ENCODE data around the gene TAF5. TPM values are rescaled to one million over a fixed set of nuclear protein-coding genes. Genes with fewer than 3 reads are reported as not detected.

Gene TAF5
- total RNA-seq, 1 donor from 2014 or later = 5.2 TPM

- no peak overlapping the region for H3K27ac Mint-ChIP-seq
- H3K36me3 Mint-ChIP-seq = peaks cover 52% of the 10 kb centered on the region
- H3K4me3 Mint-ChIP-seq = no peak overlapping the region
- no peaks in the 10 kb centered on the region for H3K4me1 Mint-ChIP-seq
- no peak for DNase-seq (ENCODE audit: low spot score in 2 of 2, unreplicated experiment in 2 of 2)
- no peaks in the 10 kb centered on the region for H3K27me3 Mint-ChIP-seq (ENCODE audit: low read depth)
- no peaks in the 10 kb centered on the region for H3K9me3 Mint-ChIP-seq
- TF ChIP-seq, protein P1, sequence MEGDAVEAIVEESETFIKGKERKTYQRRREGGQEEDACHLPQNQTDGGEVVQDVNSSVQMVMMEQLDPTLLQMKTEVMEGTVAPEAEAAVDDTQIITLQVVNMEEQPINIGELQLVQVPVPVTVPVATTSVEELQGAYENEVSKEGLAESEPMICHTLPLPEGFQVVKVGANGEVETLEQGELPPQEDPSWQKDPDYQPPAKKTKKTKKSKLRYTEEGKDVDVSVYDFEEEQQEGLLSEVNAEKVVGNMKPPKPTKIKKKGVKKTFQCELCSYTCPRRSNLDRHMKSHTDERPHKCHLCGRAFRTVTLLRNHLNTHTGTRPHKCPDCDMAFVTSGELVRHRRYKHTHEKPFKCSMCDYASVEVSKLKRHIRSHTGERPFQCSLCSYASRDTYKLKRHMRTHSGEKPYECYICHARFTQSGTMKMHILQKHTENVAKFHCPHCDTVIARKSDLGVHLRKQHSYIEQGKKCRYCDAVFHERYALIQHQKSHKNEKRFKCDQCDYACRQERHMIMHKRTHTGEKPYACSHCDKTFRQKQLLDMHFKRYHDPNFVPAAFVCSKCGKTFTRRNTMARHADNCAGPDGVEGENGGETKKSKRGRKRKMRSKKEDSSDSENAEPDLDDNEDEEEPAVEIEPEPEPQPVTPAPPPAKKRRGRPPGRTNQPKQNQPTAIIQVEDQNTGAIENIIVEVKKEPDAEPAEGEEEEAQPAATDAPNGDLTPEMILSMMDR (IDR thresholded peaks at IDR 0.05; ENCODE audit: unreplicated experiment) = no peak
These were observed 61.3 kb downstream of the TAF5 start for GRCh38 chr10:103428989-103429643.

GRCh38 chr10:103429647-103430046 is 61.9 kb downstream of the TAF5 start:
- H3K4me1 Mint-ChIP-seq = no peaks in the 10 kb centered on the region
- no peak for DNase-seq (ENCODE audit: low spot score in 2 of 2, unreplicated experiment in 2 of 2)
- no peaks in the 10 kb centered on the region for H3K27me3 Mint-ChIP-seq (ENCODE audit: low read depth)
- H3K9me3 Mint-ChIP-seq = no peaks in the 10 kb centered on the region
- H3K4me3 Mint-ChIP-seq = no peak overlapping the region
- TF ChIP-seq, protein P1 (IDR thresholded peaks at IDR 0.05; ENCODE audit: unreplicated experiment) = no peak
- peaks cover 47% of the 10 kb centered on the region for H3K36me3 Mint-ChIP-seq
- H3K27ac Mint-ChIP-seq = no peak overlapping the region

GRCh38 chr10:103431902-103432301 is 64.1 kb downstream of the TAF5 start:
- Mint-ChIP-seq H3K4me3 (no peak overlapping the region), H3K27ac (no peak overlapping the region), H3K36me3 (peaks cover 48% of the 10 kb centered on the region), H3K27me3 (ENCODE audit: low read depth) (no peaks in the 10 kb centered on the region), H3K4me1 (no peaks in the 10 kb centered on the region), H3K9me3 (no peaks in the 10 kb centered on the region)
- TF ChIP-seq, protein P1 (IDR thresholded peaks at IDR 0.05; ENCODE audit: unreplicated experiment) = no peak
- no peak for DNase-seq (ENCODE audit: low spot score in 2 of 2, unreplicated experiment in 2 of 2)

DNA sequence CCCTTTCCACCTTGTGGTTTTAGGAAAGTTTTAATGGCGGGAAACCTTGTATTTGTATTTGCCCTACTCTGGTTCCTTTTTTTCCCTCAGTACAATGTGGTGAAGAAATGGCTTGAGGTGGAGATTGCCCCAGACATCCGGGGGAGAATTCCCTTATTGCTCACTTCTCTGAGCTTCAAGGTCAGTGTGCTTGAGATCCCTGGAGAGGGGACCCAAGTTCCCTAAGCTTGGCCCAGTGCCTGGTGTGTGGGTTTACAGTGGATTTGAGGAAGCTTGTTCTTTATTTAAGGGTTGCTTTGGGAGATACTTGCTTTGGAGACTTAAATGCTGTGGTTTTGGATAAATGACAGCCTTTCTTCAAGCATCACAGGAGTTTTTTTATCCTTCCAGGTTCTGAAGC is 66.1 kb downstream of the TAF5 start:
- TF ChIP-seq, protein P1 (IDR thresholded peaks at IDR 0.05; ENCODE audit: unreplicated experiment) = no peak
- no peak overlapping the region for H3K4me3 Mint-ChIP-seq
- no peak overlapping the region for H3K27ac Mint-ChIP-seq
- H3K27me3 Mint-ChIP-seq (ENCODE audit: low read depth) = no peaks in the 10 kb centered on the region
- no peaks in the 10 kb centered on the region for H3K4me1 Mint-ChIP-seq
- no peaks in the 10 kb centered on the region for H3K9me3 Mint-ChIP-seq
- no peak for DNase-seq (ENCODE audit: low spot score in 2 of 2, unreplicated experiment in 2 of 2)
- H3K36me3 Mint-ChIP-seq = peaks cover 48% of the 10 kb centered on the region

Small RNA genes within 50 kb of the gene (microRNA-seq; reads per million reads assigned to microRNA genes)
- 2,484 reads per million, percentile 86 among the genes with 10 or more reads in this experiment for gene MIR1307

Other genes starting within 250 kb of the TAF5 start
- 77.7 to 84.3 TPM (median 81.2 TPM) in 3 replicates for gene NT5C2, start 174.7 kb upstream of the TAF5 start, total RNA-seq
- not detected in 3 replicates for gene RPEL1, start 122.1 kb upstream of the TAF5 start, total RNA-seq
- 1.1 to 1.2 TPM (median 1.2 TPM) in 3 replicates for gene INA, start 90.8 kb upstream of the TAF5 start, total RNA-seq
- gene PCGF6, start 16.8 kb upstream of the TAF5 start, total RNA-seq = 10.5 to 10.7 TPM (median 10.6 TPM) in 3 replicates
- gene ATP5MK, start 28.5 kb downstream of the TAF5 start, total RNA-seq = 208 to 223 TPM (median 209 TPM) in 3 replicates
- 48.9 to 53.6 TPM (median 50.4 TPM) in 3 replicates for gene PDCD11, start 28.6 kb downstream of the TAF5 start, total RNA-seq
- gene CALHM2, start 84.4 kb downstream of the TAF5 start, total RNA-seq = 4.3 to 6.0 TPM (median 5.6 TPM) in 3 replicates
- not detected in 3 replicates for gene CALHM1, start 90.9 kb downstream of the TAF5 start, total RNA-seq
- not detected in 3 replicates for gene CALHM3, start 111.3 kb downstream of the TAF5 start, total RNA-seq
- gene NEURL1, start 125.7 kb downstream of the TAF5 start, total RNA-seq = 0.40 to 0.88 TPM (median 0.54 TPM) in 3 replicates